Prostate gland (tissue), 2 donors: ENCODE measurements around the gene CALCB.
A peak's percentile ranks its signal among the peaks of the same experiment; 100 is the strongest.

Source experiments
- CTCF ChIP-seq, 4 experiments: fragments of 200-600 bp in 2 of 4; fragments of 450-650 bp in 2 of 4; sonication (generic) in 2 of 4; IDR thresholded peaks; 1 replicate in 3 of 4; 2 replicates in 1 of 4; pipeline ENCODE4 v1.5.1; 2016 to 2019; ENCODE audit warnings: antibody characterized with exemption in 4 of 4, mild to moderate bottlenecking in 2 of 4, moderate library complexity in 2 of 4
- POLR2A ChIP-seq: fragments of 450-650 bp; IDR thresholded peaks from one replicate; pipeline ENCODE4 v1.6.1; 2016; ENCODE audit warnings: antibody characterized with exemption, mild to moderate bottlenecking

DNA sequence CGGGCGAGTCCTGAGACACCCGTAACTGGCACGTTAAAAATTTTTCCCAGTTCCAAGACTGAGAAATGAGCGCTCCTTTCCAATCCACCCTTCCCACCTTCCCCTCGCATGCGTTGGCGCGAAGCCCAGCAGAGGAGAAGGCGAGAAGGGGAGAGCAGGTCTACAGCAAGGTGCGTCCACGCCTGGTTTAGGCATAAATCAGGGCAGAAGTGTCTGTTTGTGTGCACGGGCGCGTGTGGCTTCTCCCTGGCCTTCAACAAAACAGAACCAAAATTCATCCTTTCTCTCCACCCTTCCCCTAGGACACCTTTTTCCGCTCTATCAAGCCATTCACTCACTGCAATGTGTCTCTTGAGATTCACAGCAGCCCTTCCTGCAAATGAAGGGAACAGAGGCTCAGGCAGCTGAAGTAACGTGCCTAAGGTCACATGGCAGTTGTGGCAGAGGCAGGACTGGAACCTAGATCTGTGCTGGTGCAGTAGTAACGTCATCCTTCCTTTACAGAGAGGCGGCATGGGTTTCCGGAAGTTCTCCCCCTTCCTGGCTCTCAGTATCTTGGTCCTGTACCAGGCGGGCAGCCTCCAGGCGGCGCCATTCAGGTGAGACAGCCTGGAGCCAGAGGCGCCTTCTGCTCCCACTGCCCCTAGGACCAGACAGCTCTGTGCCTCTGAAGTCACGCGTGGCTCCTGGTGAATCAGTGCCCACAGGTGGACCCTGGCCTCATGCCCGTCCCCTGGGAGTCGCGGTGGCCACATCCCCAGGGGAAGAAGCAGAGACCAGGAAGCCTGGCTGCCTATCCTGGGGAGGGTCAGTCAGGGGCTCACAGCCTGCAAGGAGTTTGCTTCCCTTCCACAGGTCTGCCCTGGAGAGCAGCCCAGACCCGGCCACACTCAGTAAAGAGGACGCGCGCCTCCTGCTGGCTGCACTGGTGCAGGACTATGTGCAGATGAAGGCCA, 1.1 kb downstream of the CALCB start:
- TF ChIP-seq CTCF (IDR thresholded peaks at IDR 0.05) = peak; percentile 56 to 68 (median 65)
- no peak for TF ChIP-seq POLR2A
